Sigmoid colon (tissue), 7 donors: Measurements from ENCODE around the gene ZNF490. TPM values are rescaled to one million over a fixed set of nuclear protein-coding genes. Genes with fewer than 3 reads are reported as not detected.
A peak's percentile ranks its signal among the peaks of the same experiment; 100 is the strongest.
"Not testable (repeated sequence)": the region's sequence is repeated elsewhere in the genome, so short reads cannot be mapped to it uniquely, and the experiment has no call there.

Experiments
- DNase-seq: peaks from one replicate; pipeline ENCODE4 v3.0.0-alpha.2; 2019
- H3K27ac ChIP-seq, 4 donors: fragments of 200-600 bp; sonication (generic); one replicate each; pipeline ENCODE4 v1.5.1; 2016 to 2019; ENCODE audit warnings: mild to moderate bottlenecking in 1 of 4
- H3K27me3 ChIP-seq, 3 donors: fragments of 200-600 bp; sonication (generic); one replicate each; pipeline ENCODE4 v1.5.1; 2019; ENCODE audit warnings: mild to moderate bottlenecking in 1 of 3
- H3K36me3 ChIP-seq, 4 donors: fragments of 200-600 bp; sonication (generic); one replicate each; pipeline ENCODE4 v1.5.1; 2016 to 2019
- H3K4me1 ChIP-seq, 4 donors: fragments of 200-600 bp; sonication (generic); one replicate each; pipeline ENCODE4 v1.5.1; 2017 to 2019
- H3K4me3 ChIP-seq, 4 donors: fragments of 200-600 bp; sonication (generic); one replicate each; pipeline ENCODE4 v1.5.1; 2017 to 2019; ENCODE audit warnings: mild to moderate bottlenecking in 2 of 4, moderate library complexity in 1 of 4
- H3K9me3 ChIP-seq, 4 donors: fragments of 200-600 bp in 3 of 4; sonication (generic) in 3 of 4; one replicate each; pipeline versions ENCODE4 v1.5.1 to v1.6.1; 2013 to 2019
- CTCF ChIP-seq, 4 experiments: fragments of 450-650 bp in 3 of 4; fragments of 200-600 bp in 1 of 4; IDR thresholded peaks; one replicate each; pipeline ENCODE4 v1.5.1; 2016 to 2019; ENCODE audit warnings: antibody characterized with exemption in 4 of 4, mild to moderate bottlenecking in 3 of 4, moderate library complexity in 2 of 4
- EP300 ChIP-seq, 4 donors: sonication (generic); formaldehyde crosslinking; IDR thresholded peaks; one replicate each; pipeline ENCODE4 v1.6.1; 2017; ENCODE audit warnings: antibody characterized with exemption in 4 of 4
- POLR2A ChIP-seq, 2 donors: fragments of 450-650 bp; IDR thresholded peaks; one replicate each; pipeline ENCODE4 v1.6.1; 2016; ENCODE audit warnings: antibody characterized with exemption in 2 of 2, mild to moderate bottlenecking in 2 of 2, moderate library complexity in 2 of 2
- POLR2AphosphoS5 ChIP-seq, 4 donors: sonication (generic); formaldehyde crosslinking; IDR thresholded peaks; one replicate each; pipeline ENCODE4 v1.6.1; 2017; ENCODE audit warnings: antibody characterized with exemption in 4 of 4
- WGBS, 2 donors: extraction: QIAGEN DNeasy Blood & Tissue Kit; methylation state at CpG; one replicate each; pipeline ENCODE4 v1.1.7; 2013; 5-methylcytosine and 5-hydroxymethylcytosine counted together
- intact Hi-C: fragments of 100-400 bp; cut with DNase I; formaldehyde crosslinking; loops from one replicate; pipeline ENCODE4 v1.15.1; 2023
- polyA plus RNA-seq, 3 donors: library from polyadenylated mRNA; stranded (reverse); fragments of 200-250 nt; gene quantifications; one replicate each; pipeline ENCODE4 v1.2.3, GENCODE V29; 2013
- total RNA-seq, 4 donors: library from RNA; depleted of rRNA; stranded (reverse); fragments of >200 nt; gene quantifications; one replicate each; pipeline ENCODE4 v1.1.0, GENCODE V29; 2016
- donor health status: healthy with polysubstance abuse.
- donor health status: Bipolar disorder and iron deficiency.
- donor health status: healthy.

ZNF490 gene
- total and polyA plus RNA-seq, 7 donors: 1.6 to 7.8 (median 4.3) TPM; not detected in 1

GRCh38 chr19:12647047-12647446, 36.4 kb upstream of the ZNF490 start:
- peak overlapping the region in 1 of 4 donors; percentile 46 for H3K4me3 ChIP-seq
- H3K4me1 ChIP-seq: peaks cover 0 to 17% (median 15%) of the 10 kb centered on the region in 4 donors
- no peaks in the 10 kb centered on the region for H3K36me3 ChIP-seq
- no peak for DNase-seq
- intact Hi-C loops: no loop called here
- TF ChIP-seq POLR2AphosphoS5 (IDR thresholded peaks at IDR 0.05) (no peak), CTCF (IDR thresholded peaks at IDR 0.05) (no peak), POLR2A (IDR thresholded peaks at IDR 0.05) (no peak), EP300 (IDR thresholded peaks at IDR 0.05) (no peak)
- WGBS, 2 donors: 42 to 76% methylated on average over 8 of the region's 8 CpGs
- H3K9me3 ChIP-seq: no peaks in the 10 kb centered on the region
- H3K27ac ChIP-seq: peak overlapping the region in 2 of 4 donors; percentile 1 to 11
- H3K27me3 ChIP-seq: no peaks in the 10 kb centered on the region

- no peak for TF ChIP-seq POLR2AphosphoS5 (IDR thresholded peaks at IDR 0.05)
- TF ChIP-seq CTCF (IDR thresholded peaks at IDR 0.05): no peak
- no peak for TF ChIP-seq EP300 (IDR thresholded peaks at IDR 0.05)
- TF ChIP-seq POLR2A (IDR thresholded peaks at IDR 0.05): no peak
- Histone ChIP-seq H3K9me3 (no peaks in the 10 kb centered on the region), H3K4me1 (peaks cover 0 to 17% (median 15%) of the 10 kb centered on the region in 4 donors), H3K4me3 (no peak overlapping the region), H3K36me3 (no peaks in the 10 kb centered on the region), H3K27me3 (no peaks in the 10 kb centered on the region), H3K27ac (no peak overlapping the region)
- no peak for DNase-seq
- intact Hi-C loops: no loop called here
- WGBS, 2 donors: 87 to 94% methylated on average over 10 of the region's 10 CpGs
Measured at GRCh38 chr19:12646551-12646950, 35.9 kb upstream of the ZNF490 start.

GRCh38 chr19:12643716-12644115, 33.1 kb upstream of the ZNF490 start:
- H3K9me3 ChIP-seq, H3K36me3 ChIP-seq, DNase-seq, H3K4me3 ChIP-seq, H3K27me3 ChIP-seq, intact Hi-C loops, H3K27ac ChIP-seq: not testable (repeated sequence)
- H3K4me1 ChIP-seq: peaks cover 0 to 28% (median 26%) of the 10 kb centered on the region in 4 donors
- WGBS, 2 donors: 96 to 97% methylated on average over 14 of the region's 14 CpGs

GRCh38 chr19:12642506-12642905, 31.9 kb upstream of the ZNF490 start:
- H3K4me3 ChIP-seq: no peak overlapping the region
- no peak for TF ChIP-seq POLR2AphosphoS5 (IDR thresholded peaks at IDR 0.05)
- no peak for TF ChIP-seq EP300 (IDR thresholded peaks at IDR 0.05)
- TF ChIP-seq POLR2A (IDR thresholded peaks at IDR 0.05): no peak
- TF ChIP-seq CTCF (IDR thresholded peaks at IDR 0.05): no peak
- H3K27ac ChIP-seq: no peak overlapping the region
- H3K27me3 ChIP-seq: no peaks in the 10 kb centered on the region
- no peak for DNase-seq
- intact Hi-C loops: no loop called here
- no peaks in the 10 kb centered on the region for H3K9me3 ChIP-seq
- 95 to 96% methylated on average over 26 of the region's 26 CpGs for WGBS, 2 donors
- H3K36me3 ChIP-seq: no peaks in the 10 kb centered on the region
- peaks cover 0 to 15% (median 15%) of the 10 kb centered on the region in 4 donors for H3K4me1 ChIP-seq

- no peak for DNase-seq
- H3K27ac ChIP-seq: no peak overlapping the region
- intact Hi-C loops: no loop called here
- H3K4me1 ChIP-seq: peaks cover 0 to 12% (median 11%) of the 10 kb centered on the region in 4 donors
- H3K9me3 ChIP-seq: no peaks in the 10 kb centered on the region
- H3K36me3 ChIP-seq: no peaks in the 10 kb centered on the region
- no peak for TF ChIP-seq EP300 (IDR thresholded peaks at IDR 0.05)
- TF ChIP-seq CTCF (IDR thresholded peaks at IDR 0.05): no peak
- no peak for TF ChIP-seq POLR2A (IDR thresholded peaks at IDR 0.05)
- TF ChIP-seq POLR2AphosphoS5 (IDR thresholded peaks at IDR 0.05): no peak
- no peak overlapping the region for H3K4me3 ChIP-seq
- H3K27me3 ChIP-seq: no peaks in the 10 kb centered on the region
- 73 to 84% methylated on average over 13 of the region's 13 CpGs for WGBS, 2 donors
Measured at GRCh38 chr19:12641456-12641855, 30.8 kb upstream of the ZNF490 start.
